Fibroblast of pulmonary artery (primary cell): ENCODE results near the gene SH3BGR.

ENCODE experiments used
- DNase-seq: peaks from one replicate; pipeline ENCODE4 v3.0.0-alpha.2; 2010; ENCODE audit warnings: low read depth
- H3K4me3 ChIP-seq: replicated peaks from 2 replicates; pipeline ENCODE4 v1.5.1; 2011; ENCODE audit warnings: low read depth, mild to moderate bottlenecking, control low read depth, low read length, moderate library complexity
- CTCF ChIP-seq: IDR thresholded peaks from 2 replicates; pipeline ENCODE4 v1.5.1; 2011; ENCODE audit warnings: mild to moderate bottlenecking, control low read depth, low read length, inconsistent platforms; ENCODE audit errors: missing control alignments

SH3BGR gene

GRCh38 chr21:39447264-39447663 lies 4.5 kb upstream of the SH3BGR start:
- H3K4me3 ChIP-seq = no peak overlapping the region
- TF ChIP-seq CTCF = no peak
- no peak for DNase-seq

GRCh38 chr21:39452207-39452969 lies 618 bp downstream of the SH3BGR start:
- DNase-seq = peak; percentile 80
- peak overlapping the region; percentile 38 for H3K4me3 ChIP-seq
- TF ChIP-seq CTCF = no peak

- TF ChIP-seq CTCF = no peak
- no peak for DNase-seq
- H3K4me3 ChIP-seq = no peak overlapping the region
Observed at GRCh38 chr21:39452970-39453342, 1.2 kb downstream of the SH3BGR start.

- TF ChIP-seq CTCF = no peak
- H3K4me3 ChIP-seq = no peak overlapping the region
- DNase-seq = no peak
Observed at GRCh38 chr21:39453571-39454179, 1.9 kb downstream of the SH3BGR start.

- H3K4me3 ChIP-seq = no peak overlapping the region
- no peak for DNase-seq
- TF ChIP-seq CTCF = no peak
Observed at GRCh38 chr21:39454949-39455668, 3.3 kb downstream of the SH3BGR start.

- DNase-seq = peak; percentile 2
- no peak overlapping the region for H3K4me3 ChIP-seq
- TF ChIP-seq CTCF = peak; percentile 18
Observed at GRCh38 chr21:39456665-39457064, 4.9 kb downstream of the SH3BGR start.
